Keratinocyte (primary cell): Measurements from ENCODE around the gene GID8. TPM values are rescaled to one million over a fixed set of nuclear protein-coding genes. Genes with fewer than 3 reads are reported as not detected.

Experiments used
- DNase-seq: peaks from one replicate; pipeline ENCODE4 v3.0.0-alpha.2; 2011; ENCODE audit warnings: low read depth, missing footprints, low spot score
- FAIRE-seq: peaks from 2 replicates; lab custom pipeline; 2011; peaks lifted over from hg19 to GRCh38; lab: Jason Lieb, UNC
- H2AFZ ChIP-seq: 2 replicates; pipeline ENCODE4 v1.6.0; 2012; ENCODE audit warnings: low read length, control low read depth, inconsistent platforms; ENCODE audit not compliant: control insufficient read depth
- H3K27ac ChIP-seq: 2 replicates; pipeline ENCODE4 v1.5.1; 2011; ENCODE audit warnings: low read length; ENCODE audit not compliant: control insufficient read depth, insufficient read depth
- H3K27me3 ChIP-seq: 3 replicates; pipeline ENCODE4 v1.6.0; 2011; ENCODE audit warnings: low read length; ENCODE audit not compliant: control insufficient read depth, insufficient read depth; ENCODE audit errors: extremely low read depth
- H3K36me3 ChIP-seq, 2 experiments: 2 replicates in 1 of 2; 3 replicates in 1 of 2; pipeline ENCODE4 v1.5.1; 2011; ENCODE audit warnings: low read length in 2 of 2, mild to moderate bottlenecking in 1 of 2; ENCODE audit not compliant: control insufficient read depth in 2 of 2, insufficient read depth in 2 of 2; ENCODE audit errors: extremely low read depth in 1 of 2
- H3K4me1 ChIP-seq: 3 replicates; pipeline ENCODE4 v1.5.1; 2011; ENCODE audit warnings: low read length; ENCODE audit not compliant: control insufficient read depth, insufficient read depth; ENCODE audit errors: extremely low read depth
- H3K4me2 ChIP-seq: 3 replicates; pipeline ENCODE4 v1.6.0; 2011; ENCODE audit warnings: low read depth, low read length; ENCODE audit not compliant: control insufficient read depth, insufficient read depth; ENCODE audit errors: extremely low read depth
- H3K4me3 ChIP-seq, 3 experiments: fragments of 200-600 bp in 1 of 3; sonication (generic) in 1 of 3; 2 replicates in 2 of 3; 3 replicates in 1 of 3; pipeline ENCODE4 v1.5.1; 2011 to 2016; ENCODE audit warnings: low read length in 3 of 3, mild to moderate bottlenecking in 3 of 3, control low read depth in 2 of 3, inconsistent platforms in 1 of 3, low read depth in 1 of 3, mixed read lengths in 1 of 3, mixed run types in 1 of 3, moderate library complexity in 1 of 3; ENCODE audit not compliant: control insufficient read depth in 2 of 3, insufficient read depth in 2 of 3; ENCODE audit errors: extremely low read depth in 1 of 3
- H3K79me2 ChIP-seq: 2 replicates; pipeline ENCODE4 v1.6.0; 2012; ENCODE audit warnings: low read length; ENCODE audit not compliant: control insufficient read depth, insufficient read depth
- H3K9ac ChIP-seq: 3 replicates; pipeline ENCODE4 v1.6.0; 2011; ENCODE audit warnings: low read length; ENCODE audit not compliant: control insufficient read depth, insufficient read depth; ENCODE audit errors: extremely low read depth
- H3K9me1 ChIP-seq: 3 replicates; pipeline ENCODE4 v1.6.0; 2011; ENCODE audit warnings: low read length; ENCODE audit not compliant: control insufficient read depth, insufficient read depth; ENCODE audit errors: extremely low read depth
- H3K9me3 ChIP-seq: 2 replicates; pipeline ENCODE4 v1.5.1; 2012; ENCODE audit warnings: low read depth, low read length; ENCODE audit not compliant: control insufficient read depth
- H4K20me1 ChIP-seq: 3 replicates; pipeline ENCODE4 v1.6.0; 2011; ENCODE audit warnings: low read length; ENCODE audit not compliant: control insufficient read depth, insufficient read depth; ENCODE audit errors: extremely low read depth
- CTCF ChIP-seq, 3 experiments: IDR thresholded peaks in 1 of 3; conservative IDR thresholded peaks in 1 of 3; optimal IDR thresholded peaks in 1 of 3; 2 replicates in 2 of 3; 3 replicates in 1 of 3; pipeline versions ENCODE3 to v1.5.1; 2011; ENCODE audit warnings: low read length in 3 of 3, mild to moderate bottlenecking in 3 of 3, moderate library complexity in 2 of 3, control low read depth in 1 of 3, inconsistent platforms in 1 of 3; ENCODE audit not compliant: insufficient read depth in 2 of 3; ENCODE audit errors: extremely low read depth in 1 of 3
- EZH2 ChIP-seq: IDR thresholded peaks from one replicate; pipeline ENCODE4 v1.6.1; 2012; ENCODE audit warnings: inconsistent platforms, mild to moderate bottlenecking, low read length, moderate library complexity
- dilution Hi-C: fragments of 300-500 bp; cut with MboI; formaldehyde crosslinking; loops from one replicate; pipeline ENCODE4 v1.7.0; 2020; ENCODE audit warnings: low sequenced_read_pairs; ENCODE audit not compliant: extremely low pct_ligation_motif_present
- polyA plus RNA-seq, 5 experiments: library from polyadenylated mRNA; depleted of rRNA in 3 of 5; stranded (reverse) in 3 of 5; stranded (forward) in 1 of 5; unstranded in 1 of 5; fragments of >200 nt; gene quantifications; 1 replicate in 1 of 5; 2 replicates in 3 of 5; 3 replicates in 1 of 5; pipeline versions ENCODE4 v1.2.1 to v1.2.3, GENCODE V29; 2011 to 2012; ENCODE audit warnings: missing spikeins in 2 of 5, low read depth in 1 of 5, low replicate concordance in 1 of 5

GID8 gene
- polyA plus RNA-seq, 1 donor (not counting 4 experiments of a cell fraction or from before 2014, with no cell fraction given) = 23.7 TPM

- Histone ChIP-seq H3K4me3 (no peak overlapping the region), H3K4me1 (no peaks in the 10 kb centered on the region), H3K4me2 (no peak overlapping the region), H3K9ac (no peak overlapping the region), H3K9me1 (no peaks in the 10 kb centered on the region), H3K79me2 (no peaks in the 10 kb centered on the region), H3K27ac (no peak overlapping the region), H4K20me1 (no peaks in the 10 kb centered on the region), H2AFZ (no peak overlapping the region), H3K27me3 (peaks cover 51% of the 10 kb centered on the region), H3K36me3 (no peaks in the 10 kb centered on the region), H3K9me3 (no peaks in the 10 kb centered on the region)
- DNase-seq = no peak
- dilution Hi-C loops = no loop called here
- no peak for FAIRE-seq
- no peak for TF ChIP-seq CTCF (optimal IDR thresholded peaks at IDR 0.05 in 1 of 3, IDR thresholded peaks at IDR 0.05 in 1 of 3, conservative IDR thresholded peaks at IDR 0.05 in 1 of 3; ENCODE audit: extremely low read depth in 1 of 3, insufficient read depth in 2 of 3, low read length in 3 of 3)
- TF ChIP-seq EZH2 = no peak
Observed at GRCh38 chr20:62993856-62994494, 56.0 kb downstream of the GID8 start.

- Histone ChIP-seq H3K9me1 (no peaks in the 10 kb centered on the region), H3K9me3 (no peaks in the 10 kb centered on the region), H3K9ac (no peak overlapping the region), H3K4me3 (no peak overlapping the region), H3K27ac (no peak overlapping the region), H4K20me1 (no peaks in the 10 kb centered on the region), H3K4me1 (no peaks in the 10 kb centered on the region), H3K36me3 (no peaks in the 10 kb centered on the region), H2AFZ (no peak overlapping the region), H3K4me2 (no peak overlapping the region), H3K79me2 (no peaks in the 10 kb centered on the region), H3K27me3 (peaks cover 57% of the 10 kb centered on the region)
- TF ChIP-seq EZH2 (no peak), CTCF (optimal IDR thresholded peaks at IDR 0.05 in 1 of 3, IDR thresholded peaks at IDR 0.05 in 1 of 3, conservative IDR thresholded peaks at IDR 0.05 in 1 of 3; ENCODE audit: extremely low read depth in 1 of 3, insufficient read depth in 2 of 3, low read length in 3 of 3) (no peak)
- DNase-seq = no peak
- FAIRE-seq = no peak
- dilution Hi-C loops = no loop called here
Observed at GRCh38 chr20:62994869-62995281, 56.9 kb downstream of the GID8 start.
